Kidney glomerular epithelial cell (primary cell): ENCODE results near the gene FCSK.

ENCODE experiments used
- DNase-seq: peaks from one replicate; lab custom pipeline; 2025; lab: John Stamatoyannopoulos, UW

The FCSK gene

DNA sequence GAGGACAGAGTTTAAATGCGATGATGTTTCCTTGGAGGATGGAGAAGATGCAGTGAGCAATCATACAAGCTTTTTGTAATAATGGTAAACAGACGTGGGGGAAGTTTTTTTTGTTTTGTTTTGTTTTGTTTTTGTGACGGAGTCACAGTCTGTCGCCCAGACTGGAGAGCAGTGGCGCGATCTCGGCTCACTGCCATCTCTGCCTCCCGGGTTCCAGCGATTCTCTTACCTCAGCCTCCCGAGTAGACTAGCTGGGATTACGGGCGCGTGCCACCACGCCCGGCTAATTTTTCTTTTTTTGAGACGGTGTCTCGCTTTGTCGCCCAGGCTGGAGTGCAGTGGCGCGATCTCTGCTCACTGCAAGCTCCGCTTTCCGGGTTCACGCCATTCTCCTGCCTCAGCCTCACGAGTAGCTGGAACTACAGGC is 70.0 kb downstream of the FCSK start:
- peak; percentile 43 for DNase-seq

GRCh38 chr16:70526403-70526802 is 72.0 kb downstream of the FCSK start:
- DNase-seq, result no peak

GRCh38 chr16:70527315-70527996 is 73.1 kb downstream of the FCSK start:
- DNase-seq, result no peak

DNA sequence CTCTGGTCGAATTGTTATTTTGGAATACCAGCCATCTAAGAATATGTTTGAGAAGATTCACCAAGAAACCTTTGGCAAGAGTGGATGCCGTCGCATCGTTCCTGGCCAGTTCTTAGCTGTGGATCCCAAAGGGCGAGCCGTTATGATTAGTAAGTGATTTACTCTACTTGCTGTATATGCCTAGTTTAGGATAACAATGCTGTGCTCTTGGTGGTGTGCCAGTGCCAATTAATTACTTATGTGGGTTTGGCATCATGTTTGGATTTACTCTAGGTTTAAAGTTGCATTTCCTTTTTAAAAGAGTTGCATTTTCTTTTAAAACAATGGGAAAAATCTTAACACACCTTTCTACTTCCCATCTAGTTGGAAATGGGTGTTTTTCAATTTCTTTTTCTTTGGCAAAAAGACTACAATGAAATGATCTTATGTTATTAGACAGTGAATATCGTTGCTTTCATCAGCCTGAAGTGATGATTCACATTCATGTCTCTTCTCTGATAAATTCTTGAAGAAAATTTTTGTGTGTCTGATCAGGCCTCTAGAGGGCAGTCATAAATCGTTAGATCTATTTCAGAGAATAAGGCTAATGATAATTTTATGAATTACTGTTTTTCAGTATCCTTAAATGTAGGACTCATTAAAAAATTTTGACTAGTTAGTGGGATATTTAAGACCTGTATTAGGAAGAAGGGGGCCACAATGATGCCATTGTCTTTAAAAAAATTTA is 74.8 kb downstream of the FCSK start:
- DNase-seq, result peak; percentile 64
